Left lobe of liver (tissue), 2 donors: ENCODE results near the gene RAPGEFL1. TPM values are rescaled to one million over a fixed set of nuclear protein-coding genes. Genes with fewer than 3 reads are reported as not detected.
A peak's percentile ranks its signal among the peaks of the same experiment; 100 is the strongest.
"Not testable (repeated sequence)": the region's sequence is repeated elsewhere in the genome, so short reads cannot be mapped to it uniquely, and the experiment has no call there.

Source experiments
- ATAC-seq: fragments of 200-7000 bp; cut with Tn5 transposase; one replicate; pipeline ENCODE4 v1.9.1; 2020; ENCODE audit warnings: mild to moderate bottlenecking, moderate library complexity
- DNase-seq: peaks from one replicate; pipeline ENCODE4 v3.0.0-alpha.2; 2020; ENCODE audit warnings: low spot score
- total RNA-seq: library from RNA; stranded (reverse); gene quantifications from one replicate; pipeline ENCODE4 v1.2.1, GENCODE V29; 2021
- donor health status: DM: no; HTN: no; CAD: no; lungs with moderate emphysema.
- donor health status: DM: no; HTN: yes; CAD: no.

RAPGEFL1 gene
- total RNA-seq, result 19.3 TPM

GRCh38 chr17:40177275-40177874 lies at the start of gene RAPGEFL1:
TSS of gene RAPGEFL1 (plus strand) at chr17:40177470. CDS start at chr17:40177862, 392 bp downstream.
- DNase-seq (peak; percentile 86), ATAC-seq (peak; percentile 79)

- ATAC-seq (no peak), DNase-seq (no peak)
These were observed 47.8 kb upstream of the RAPGEFL1 start for GRCh38 chr17:40129498-40129897.

GRCh38 chr17:40130352-40131042 lies 46.8 kb upstream of the RAPGEFL1 start:
- peak; percentile 57 for ATAC-seq
- DNase-seq, result no peak

- DNase-seq (no peak), ATAC-seq (no peak)
These were observed 43.1 kb upstream of the RAPGEFL1 start for GRCh38 chr17:40134184-40134583.

GRCh38 chr17:40135817-40136216 lies 41.5 kb upstream of the RAPGEFL1 start:
- no peak for DNase-seq
- ATAC-seq, result no peak

- peak; percentile 54 for DNase-seq
- peak; percentile 21 for ATAC-seq
These were observed 37.7 kb upstream of the RAPGEFL1 start for GRCh38 chr17:40139566-40140058.

GRCh38 chr17:40143166-40143565 lies 34.1 kb upstream of the RAPGEFL1 start:
- not testable (repeated sequence) for ATAC-seq, DNase-seq

- ATAC-seq (no peak), DNase-seq (no peak)
These were observed 31.8 kb upstream of the RAPGEFL1 start for GRCh38 chr17:40145476-40145875.

- ATAC-seq, result no peak
- no peak for DNase-seq
These were observed 28.7 kb upstream of the RAPGEFL1 start for GRCh38 chr17:40148527-40148926.

- ATAC-seq (no peak), DNase-seq (no peak)
These were observed 27.0 kb upstream of the RAPGEFL1 start for GRCh38 chr17:40150276-40150675.

GRCh38 chr17:40151414-40151963 lies 25.8 kb upstream of the RAPGEFL1 start:
- ATAC-seq (peak; percentile 51), DNase-seq (no peak)

- ATAC-seq (no peak), DNase-seq (no peak)
These were observed 23.6 kb upstream of the RAPGEFL1 start for GRCh38 chr17:40153603-40154236.

GRCh38 chr17:40157973-40158372 lies 19.3 kb upstream of the RAPGEFL1 start:
- ATAC-seq (no peak), DNase-seq (no peak)

GRCh38 chr17:40158438-40159013 lies 18.7 kb upstream of the RAPGEFL1 start:
- DNase-seq, result no peak
- ATAC-seq, result peak; percentile 49

- DNase-seq (no peak), ATAC-seq (no peak)
These were observed 17.8 kb upstream of the RAPGEFL1 start for GRCh38 chr17:40159456-40159855.

GRCh38 chr17:40167685-40168261 lies 9.5 kb upstream of the RAPGEFL1 start:
- DNase-seq, result no peak

GRCh38 chr17:40168262-40168832 lies 8.9 kb upstream of the RAPGEFL1 start:
- no peak for DNase-seq
- ATAC-seq, result peak; percentile 88

More at GRCh38 chr17:40167685-40168261, 9.5 kb upstream of the RAPGEFL1 start:
- ATAC-seq, result peak; percentile 5

- no peak for ATAC-seq
- no peak for DNase-seq
These were observed 6.9 kb upstream of the RAPGEFL1 start for GRCh38 chr17:40170325-40170724.

- DNase-seq, result no peak
- ATAC-seq, result no peak
These were observed 5.5 kb upstream of the RAPGEFL1 start for GRCh38 chr17:40171750-40172149.

- DNase-seq, result no peak
- peak; percentile 52 for ATAC-seq
These were observed 4.0 kb upstream of the RAPGEFL1 start for GRCh38 chr17:40173091-40173777.
